SJSA1 (cell line): ENCODE results near the gene KIF18B. TPM values are rescaled to one million over a fixed set of nuclear protein-coding genes. Genes with fewer than 3 reads are reported as not detected.

Source experiments
- DNase-seq, 2 experiments: peaks; one replicate each; pipeline ENCODE4 v3.0.0-alpha.2; 2015 to 2020; ENCODE audit warnings: low spot score in 2 of 2, low read depth in 1 of 2
- H3K27ac ChIP-seq: fragments of 250-450 bp; sonication (Bioruptor Pico); 2 replicates; pipeline ENCODE4 v1.5.1; 2020; ENCODE audit warnings: mild to moderate bottlenecking, moderate library complexity
- H3K27me3 ChIP-seq: fragments of 250-450 bp; sonication (Bioruptor Pico); replicated peaks from 2 replicates; pipeline ENCODE4 v1.5.1; 2020; ENCODE audit warnings: mild to moderate bottlenecking, moderate library complexity
- H3K36me3 ChIP-seq: fragments of 250-450 bp; sonication (Bioruptor Pico); 2 replicates; pipeline ENCODE4 v1.5.1; 2020; ENCODE audit warnings: mild to moderate bottlenecking
- H3K4me1 ChIP-seq: fragments of 250-450 bp; sonication (Bioruptor Pico); replicated peaks from 2 replicates; pipeline ENCODE4 v1.6.1; 2021; ENCODE audit warnings: mild to moderate bottlenecking
- H3K4me3 ChIP-seq: fragments of 250-450 bp; sonication (Bioruptor Pico); 2 replicates; pipeline ENCODE4 v1.5.1; 2020; ENCODE audit warnings: mild to moderate bottlenecking
- H3K9me3 ChIP-seq: fragments of 250-450 bp; sonication (Bioruptor Pico); replicated peaks from 2 replicates; pipeline ENCODE4 v1.5.1; 2020; ENCODE audit warnings: mild to moderate bottlenecking
- total RNA-seq: library from RNA; depleted of rRNA; stranded (reverse); fragments of >200 nt; shearing (Covaris generic); gene quantifications from 2 replicates; pipeline ENCODE4 v1.2.3, GENCODE V29; 2014

KIF18B gene
- total RNA-seq, 1 experiment from 2014 or later, result 14.0 TPM

DNA sequence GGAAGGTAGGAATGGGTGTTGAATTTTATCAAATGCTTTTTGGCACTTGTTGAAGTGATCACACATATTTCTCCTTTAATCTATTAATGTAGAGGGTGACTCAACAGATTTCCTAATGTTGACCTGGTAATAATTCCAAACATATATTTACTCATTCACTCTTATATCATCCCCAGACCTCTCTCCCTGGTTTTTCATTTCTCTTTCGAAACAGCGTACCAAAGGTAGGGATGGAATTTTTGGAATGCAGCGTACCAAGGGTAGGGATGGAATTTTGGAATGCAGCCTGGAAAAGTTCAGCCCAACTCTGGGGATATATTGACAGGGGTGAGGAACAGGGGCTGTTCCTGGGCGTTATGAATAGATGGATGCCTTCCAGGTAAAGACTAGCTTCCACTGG lies 7.3 kb downstream of the KIF18B start:
- peaks cover 95% of the 10 kb centered on the region for H3K36me3 ChIP-seq
- H3K4me3 ChIP-seq, result no peak overlapping the region
- H3K27me3 ChIP-seq, result no peaks in the 10 kb centered on the region
- peaks cover 20% of the 10 kb centered on the region for H3K4me1 ChIP-seq
- peak in 1 of 2 experiments; percentile 49 for DNase-seq
- H3K27ac ChIP-seq, result peak overlapping the region; percentile 43
- H3K9me3 ChIP-seq, result no peaks in the 10 kb centered on the region

- H3K27ac ChIP-seq, result no peak overlapping the region
- peaks cover 98% of the 10 kb centered on the region for H3K36me3 ChIP-seq
- no peaks in the 10 kb centered on the region for H3K9me3 ChIP-seq
- H3K4me3 ChIP-seq, result no peak overlapping the region
- no peak for DNase-seq
- H3K4me1 ChIP-seq, result peaks cover 3% of the 10 kb centered on the region
- no peaks in the 10 kb centered on the region for H3K27me3 ChIP-seq
Observed at GRCh38 chr17:44935116-44935515, 12.5 kb downstream of the KIF18B start.

DNA sequence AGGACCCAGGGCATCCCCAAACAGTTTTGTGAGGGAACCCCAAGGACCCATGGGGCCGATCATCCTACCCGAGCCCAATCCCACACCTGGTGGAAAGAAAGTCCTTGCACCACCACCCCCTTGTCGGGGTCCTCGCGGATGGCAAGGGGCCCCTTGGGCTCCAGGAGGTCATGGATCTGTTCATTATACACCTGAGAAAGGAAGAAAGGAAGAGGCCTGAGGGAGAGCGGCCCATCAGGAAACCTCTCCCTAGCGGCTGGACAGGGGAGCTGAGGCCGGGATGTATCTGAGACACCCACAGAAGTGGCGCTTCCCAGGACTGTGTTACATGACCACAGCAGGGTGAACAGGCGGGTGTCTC lies 12.8 kb downstream of the KIF18B start:
- Histone ChIP-seq H3K36me3 (peaks cover 98% of the 10 kb centered on the region), H3K27me3 (no peaks in the 10 kb centered on the region), H3K4me3 (no peak overlapping the region), H3K27ac (no peak overlapping the region), H3K9me3 (no peaks in the 10 kb centered on the region), H3K4me1 (no peaks in the 10 kb centered on the region)
- no peak for DNase-seq

GRCh38 chr17:44933824-44934744 lies 13.5 kb downstream of the KIF18B start:
- Histone ChIP-seq H3K4me3 (no peak overlapping the region), H3K9me3 (no peaks in the 10 kb centered on the region), H3K27ac (no peak overlapping the region), H3K4me1 (no peaks in the 10 kb centered on the region), H3K36me3 (peaks cover 98% of the 10 kb centered on the region), H3K27me3 (no peaks in the 10 kb centered on the region)
- DNase-seq, result no peak

GRCh38 chr17:44932787-44933097 lies 14.8 kb downstream of the KIF18B start:
- H3K27me3 ChIP-seq, result no peaks in the 10 kb centered on the region
- no peaks in the 10 kb centered on the region for H3K4me1 ChIP-seq
- H3K9me3 ChIP-seq, result no peaks in the 10 kb centered on the region
- H3K36me3 ChIP-seq, result peaks cover 98% of the 10 kb centered on the region
- no peak for DNase-seq
- no peak overlapping the region for H3K27ac ChIP-seq
- H3K4me3 ChIP-seq, result no peak overlapping the region

- H3K27ac ChIP-seq, result no peak overlapping the region
- DNase-seq, result no peak
- no peak overlapping the region for H3K4me3 ChIP-seq
- H3K9me3 ChIP-seq, result no peaks in the 10 kb centered on the region
- H3K4me1 ChIP-seq, result no peaks in the 10 kb centered on the region
- H3K27me3 ChIP-seq, result no peaks in the 10 kb centered on the region
- peaks cover 98% of the 10 kb centered on the region for H3K36me3 ChIP-seq
Observed at GRCh38 chr17:44932096-44932786, 15.3 kb downstream of the KIF18B start.

DNA sequence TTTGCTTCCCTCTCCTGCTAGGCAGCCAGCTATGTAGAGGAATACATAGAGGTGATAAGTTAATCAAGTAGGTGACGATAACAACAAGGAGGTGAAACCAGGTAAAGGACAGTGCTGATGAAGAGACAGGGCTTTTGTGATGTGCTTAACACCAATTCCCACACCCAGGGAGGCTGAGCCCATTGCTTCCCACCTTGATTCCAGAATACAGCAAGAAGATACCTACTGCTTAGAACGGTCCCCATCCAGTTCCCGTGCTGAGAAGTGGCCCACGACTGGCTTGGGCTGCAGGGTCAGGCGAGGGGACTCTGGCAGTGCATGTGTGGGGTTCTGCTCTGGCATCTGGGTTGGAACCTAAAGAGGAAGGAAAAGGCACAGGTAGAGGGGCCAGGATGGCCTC lies 16.2 kb downstream of the KIF18B start:
- DNase-seq, result no peak
- Histone ChIP-seq H3K27ac (no peak overlapping the region), H3K4me1 (no peaks in the 10 kb centered on the region), H3K27me3 (no peaks in the 10 kb centered on the region), H3K9me3 (no peaks in the 10 kb centered on the region), H3K4me3 (no peak overlapping the region), H3K36me3 (peaks cover 99% of the 10 kb centered on the region)

- Histone ChIP-seq H3K27ac (no peak overlapping the region), H3K9me3 (no peaks in the 10 kb centered on the region), H3K4me3 (no peak overlapping the region), H3K27me3 (no peaks in the 10 kb centered on the region), H3K4me1 (no peaks in the 10 kb centered on the region), H3K36me3 (peaks cover 100% of the 10 kb centered on the region)
- no peak for DNase-seq
Observed at GRCh38 chr17:44930667-44931066, 16.9 kb downstream of the KIF18B start.

GRCh38 chr17:44928950-44929720 lies 18.4 kb downstream of the KIF18B start:
- Histone ChIP-seq H3K4me1 (no peaks in the 10 kb centered on the region), H3K9me3 (no peaks in the 10 kb centered on the region), H3K27me3 (no peaks in the 10 kb centered on the region), H3K36me3 (peaks cover 95% of the 10 kb centered on the region), H3K4me3 (no peak overlapping the region), H3K27ac (no peak overlapping the region)
- DNase-seq, result no peak

DNA sequence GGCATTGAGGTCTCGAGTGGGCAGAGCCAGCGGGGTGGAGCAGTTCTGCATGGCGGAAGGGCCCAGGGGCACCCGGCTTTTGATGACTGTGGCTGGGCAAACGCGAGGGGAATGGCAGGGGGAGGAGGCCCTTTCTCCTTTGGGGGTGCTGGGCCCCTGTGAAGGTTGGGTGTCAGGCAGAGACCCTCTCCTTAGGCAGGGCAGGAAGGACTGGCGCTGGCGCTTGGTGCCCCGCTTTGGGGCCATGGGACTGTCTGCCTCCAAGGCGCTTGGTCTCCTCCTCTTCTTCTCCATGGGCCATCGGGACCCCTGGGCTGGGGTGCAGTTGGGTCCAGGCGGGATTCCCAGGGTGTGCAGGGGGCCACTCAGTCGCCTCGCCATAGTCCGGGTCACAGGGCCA lies 19.4 kb downstream of the KIF18B start:
- Histone ChIP-seq H3K27me3 (no peaks in the 10 kb centered on the region), H3K27ac (no peak overlapping the region), H3K4me3 (no peak overlapping the region), H3K4me1 (peaks cover 3% of the 10 kb centered on the region; the same call in 1 of the 2 replicates), H3K9me3 (no peaks in the 10 kb centered on the region), H3K36me3 (peaks cover 85% of the 10 kb centered on the region)
- no peak for DNase-seq

- Histone ChIP-seq H3K27me3 (no peaks in the 10 kb centered on the region), H3K27ac (no peak overlapping the region), H3K9me3 (no peaks in the 10 kb centered on the region), H3K4me3 (no peak overlapping the region), H3K36me3 (peaks cover 80% of the 10 kb centered on the region), H3K4me1 (peaks cover 3% of the 10 kb centered on the region; the same call in 1 of the 2 replicates)
- no peak for DNase-seq
Observed at GRCh38 chr17:44927696-44928095, 19.9 kb downstream of the KIF18B start.

DNA sequence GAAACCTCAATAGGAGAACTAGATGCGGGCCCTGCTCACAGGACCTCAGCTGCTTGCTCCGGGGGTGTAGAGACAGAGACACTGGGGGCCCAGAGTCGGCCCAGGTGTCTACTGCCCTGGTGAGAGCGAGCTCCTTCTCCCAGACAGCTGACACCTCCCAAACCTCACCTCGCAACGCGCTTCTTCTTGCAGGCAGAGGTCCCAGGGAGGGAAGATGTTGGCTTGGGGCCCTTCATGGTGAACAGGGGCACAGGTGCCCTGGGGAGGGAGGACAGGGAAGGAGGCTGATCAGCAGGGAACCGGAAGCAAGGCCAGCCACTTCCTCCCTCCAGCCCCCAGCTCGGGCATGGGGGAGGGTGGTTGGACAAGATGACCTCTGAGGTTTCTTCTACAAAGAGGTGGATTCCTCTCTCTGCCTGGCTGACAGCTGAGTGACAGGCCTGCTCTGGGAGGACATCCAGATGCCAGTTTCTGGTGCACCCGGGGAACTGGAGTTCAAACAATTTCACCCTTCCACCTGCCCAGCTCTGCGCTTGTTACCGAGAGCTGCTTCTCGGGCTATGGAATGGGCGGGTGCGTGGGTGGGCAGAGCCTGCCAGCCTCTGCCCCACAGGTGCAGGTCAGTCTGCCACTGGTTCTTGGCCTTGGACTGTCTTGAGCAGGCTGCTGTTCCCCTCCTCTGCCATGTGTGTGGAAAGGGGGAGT lies 20.6 kb downstream of the KIF18B start:
- peaks cover 73% of the 10 kb centered on the region for H3K36me3 ChIP-seq
- no peak overlapping the region for H3K4me3 ChIP-seq
- DNase-seq, result no peak
- no peaks in the 10 kb centered on the region for H3K9me3 ChIP-seq
- H3K27ac ChIP-seq, result no peak overlapping the region
- H3K27me3 ChIP-seq, result no peaks in the 10 kb centered on the region
- peaks cover 3% of the 10 kb centered on the region; the same call in 1 of the 2 replicates for H3K4me1 ChIP-seq
